ENCODE results near the gene SMAD4. TPM values are rescaled to one million over a fixed set of nuclear protein-coding genes. Genes with fewer than 3 reads are reported as not detected.

SMAD4 gene
- total and polyA plus RNA-seq, 2 of the 8 experiments (the other 6 are each of a cell fraction or from before 2014, with no cell fraction given): 86.5 to 139 TPM

- WGBS, 2 experiments (ENCODE audit: extremely low coverage in 1 of 2, insufficient coverage in 1 of 2, insufficient read length in 1 of 2, insufficient replicate concordance in 2 of 2, low coverage in 1 of 2, low lambda C conversion rate in 2 of 2, missing lambda C conversion rate in 1 of 2): 95% methylated on average over 2 of the region's 2 CpGs; no CpG with 5 or more reads in 1 of the 2 experiments
- Histone ChIP-seq H2BK20ac (ENCODE audit: low read length) (no peak overlapping the region), H3K9ac (replicated peaks in 1 of 4; ENCODE audit: extremely low read depth in 1 of 4, low read depth in 3 of 4, low read length in 3 of 4) (no peak overlapping the region), H2BK5ac (ENCODE audit: low read depth, low read length) (no peak overlapping the region), H2AFZ (ENCODE audit: low read length) (no peak overlapping the region), H3K23ac (ENCODE audit: insufficient read length) (no peak overlapping the region), H3K27me3 (replicated peaks in 1 of 4; ENCODE audit: control insufficient read depth in 3 of 4, extremely low read depth in 1 of 4, insufficient read depth in 3 of 4, low read length in 3 of 4) (no peaks in the 10 kb centered on the region), H4K20me1 (replicated peaks in 1 of 2; ENCODE audit: control insufficient read depth in 1 of 2, insufficient read depth in 2 of 2, low read length in 2 of 2) (no peaks in the 10 kb centered on the region), H3K4ac (replicated peaks; ENCODE audit: insufficient read length, low read depth, low read length) (no peak overlapping the region), H4K8ac (ENCODE audit: extremely low read depth, insufficient read depth, low read length) (no peak overlapping the region), H3K79me1 (ENCODE audit: low read depth, low read length) (no peaks in the 10 kb centered on the region), H2BK120ac (replicated peaks; ENCODE audit: low read depth, low read length) (no peak overlapping the region), H3K9me3 (ENCODE audit: insufficient read depth in 2 of 2, low read depth in 1 of 2, low read length in 1 of 2) (no peaks in the 10 kb centered on the region), H3K79me2 (ENCODE audit: control insufficient read depth in 1 of 2, insufficient read depth in 2 of 2, low read length in 2 of 2) (peaks cover 0 to 26% of the 10 kb centered on the region in 2 experiments; a peak in 2 of 4 replicates), H3K4me3 (ENCODE audit: extremely low read depth in 1 of 4, insufficient read depth in 2 of 4, low read depth in 3 of 4, low read length in 4 of 4) (no peak overlapping the region), H3K27ac (ENCODE audit: low read depth, low read length) (no peak overlapping the region), H3K4me2 (ENCODE audit: insufficient read depth in 1 of 2, low read depth in 2 of 2, low read length in 2 of 2) (no peak overlapping the region), H3K23me2 (ENCODE audit: low read depth, low read length) (no peaks in the 10 kb centered on the region), H2AK5ac (ENCODE audit: low read depth, low read length) (no peak overlapping the region), H2BK15ac (ENCODE audit: low read length) (no peak overlapping the region), H3K14ac (ENCODE audit: insufficient read length) (no peak overlapping the region), H2BK12ac (ENCODE audit: low read depth, low read length) (no peak overlapping the region), H3K36me3 (ENCODE audit: control insufficient read depth in 2 of 4, insufficient read depth in 4 of 4, low read length in 3 of 4) (peaks cover 0 to 41% (median 19%) of the 10 kb centered on the region in 4 experiments; a peak in 6 of 8 replicates), H3K56ac (replicated peaks; ENCODE audit: insufficient read length, low read depth, low read length) (no peak overlapping the region), H3K18ac (ENCODE audit: extremely low read depth, low read length) (no peak overlapping the region), H4K91ac (replicated peaks; ENCODE audit: insufficient read length, low read length) (no peak overlapping the region), H4K5ac (ENCODE audit: insufficient read length, low read depth, low read length) (no peak overlapping the region), H3K4me1 (replicated peaks in 1 of 4; ENCODE audit: control insufficient read depth in 3 of 4, insufficient read depth in 4 of 4, low read length in 3 of 4) (no peaks in the 10 kb centered on the region)
- POLR2A ChIA-PET (ENCODE audit: partially characterized antibody): no interaction called here
- DNase-seq (ENCODE audit: low read depth in 1 of 2, low spot score in 2 of 2) (no peak), FAIRE-seq (no peak)
- CTCF ChIA-PET (ENCODE audit: partially characterized antibody): interaction anchor here (0.5 kb wide), 1 partner anchor 20 kb away, joined by 3 read pairs; no protein-coding TSS in a partner anchor
- TF ChIP-seq SIN3A (conservative IDR thresholded peaks at IDR 0.05 in 1 of 2, IDR thresholded peaks at IDR 0.05 in 1 of 2; ENCODE audit: low read depth in 1 of 2, low read length in 2 of 2): no peak
- TF ChIP-seq TAF1 (IDR thresholded peaks at IDR 0.05; ENCODE audit: low read depth, low read length): no peak
- TF ChIP-seq EP300 (IDR thresholded peaks at IDR 0.05; ENCODE audit: borderline replicate concordance in 1 of 2, low read depth in 2 of 2, low read length in 2 of 2): no peak
- no peak for TF ChIP-seq SP1 (IDR thresholded peaks at IDR 0.05; ENCODE audit: low read depth, low read length)
Measured at GRCh38 chr18:51070545-51070944, 40.5 kb downstream of the SMAD4 start.

All from H1 (cell line).